NK-92 treated with Interleukin-12 subunit alpha and Interleukin-12 subunit beta, amount 100 ng/mL, for 24 hours (cell line): ENCODE results near the gene RNLS.

Experiments
- DNase-seq: peaks from one replicate; lab custom pipeline; 2025; lab: John Stamatoyannopoulos, UW

The RNLS gene

GRCh38 chr10:88230251-88230650, 352.9 kb downstream of the RNLS start:
- no peak for DNase-seq

- no peak for DNase-seq
These were observed 355.0 kb downstream of the RNLS start for GRCh38 chr10:88228130-88228529.

GRCh38 chr10:88227342-88228018, 355.6 kb downstream of the RNLS start:
- no peak for DNase-seq

- no peak for DNase-seq
These were observed 356.2 kb downstream of the RNLS start for GRCh38 chr10:88226891-88227290.

GRCh38 chr10:88226071-88226659, 357.0 kb downstream of the RNLS start:
- no peak for DNase-seq
